HG02943 (cell line): ENCODE results near the gene SYNM.

ENCODE experiments used
- ATAC-seq: cut with Tn5 transposase; IDR thresholded peaks from one replicate; pipeline ENCODE4 v1.9.1; 2021; ENCODE audit warnings: mild to moderate bottlenecking, low read depth, moderate library complexity; ENCODE audit not compliant: unreplicated experiment

The SYNM gene

GRCh38 chr15:99135194-99135593, 30.3 kb downstream of the SYNM start:
- ATAC-seq, result peak; percentile 76

- ATAC-seq, result no peak
Observed at GRCh38 chr15:99137111-99137546, 32.2 kb downstream of the SYNM start.

GRCh38 chr15:99137877-99138276, 33.0 kb downstream of the SYNM start:
- ATAC-seq, result no peak

DNA sequence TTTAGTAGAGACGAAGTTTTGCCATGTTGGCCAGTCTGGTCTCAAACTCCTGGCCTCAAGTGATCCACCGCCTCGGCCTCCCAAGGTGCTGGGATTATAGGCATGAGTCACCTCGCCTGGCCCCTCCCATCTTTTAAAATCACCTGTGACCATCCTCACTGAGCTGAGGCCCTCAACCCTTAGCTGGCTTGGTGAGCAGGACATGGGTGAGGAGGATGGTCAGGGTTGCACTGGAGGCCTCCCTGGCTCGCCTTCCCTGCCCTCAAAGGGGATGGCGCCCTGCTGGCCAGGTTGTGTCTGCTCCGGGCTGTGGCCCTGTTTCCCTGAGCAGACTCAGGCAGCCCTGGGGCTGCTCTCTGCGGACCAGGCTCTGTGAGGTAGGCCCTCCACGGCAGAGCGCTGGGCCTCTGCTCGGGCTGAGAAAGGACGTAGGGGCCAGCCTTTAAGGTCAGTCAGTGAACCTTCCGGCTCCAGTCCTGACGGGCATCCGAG, 33.7 kb downstream of the SYNM start:
- ATAC-seq, result no peak

DNA sequence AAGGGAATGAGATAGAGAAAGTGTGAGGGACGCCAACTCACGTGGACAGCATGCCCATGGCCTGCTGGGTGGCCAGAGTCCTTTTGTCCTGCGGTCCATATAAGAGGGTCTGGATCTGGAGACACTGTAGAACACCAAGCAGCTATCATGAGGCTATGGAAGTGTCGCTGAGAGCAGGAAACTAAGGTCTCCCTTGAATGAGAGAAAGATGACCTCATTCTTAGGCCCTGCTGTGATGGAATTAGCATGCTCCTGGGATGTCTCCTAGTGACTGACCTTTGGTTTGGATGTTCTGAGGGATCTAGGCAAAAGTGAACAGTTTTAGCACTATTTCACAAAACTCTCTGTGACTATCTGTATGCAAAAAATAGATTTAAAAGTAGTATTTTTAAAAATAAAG, 34.4 kb downstream of the SYNM start:
- no peak for ATAC-seq

GRCh38 chr15:99140590-99140989, 35.7 kb downstream of the SYNM start:
- ATAC-seq, result no peak

DNA sequence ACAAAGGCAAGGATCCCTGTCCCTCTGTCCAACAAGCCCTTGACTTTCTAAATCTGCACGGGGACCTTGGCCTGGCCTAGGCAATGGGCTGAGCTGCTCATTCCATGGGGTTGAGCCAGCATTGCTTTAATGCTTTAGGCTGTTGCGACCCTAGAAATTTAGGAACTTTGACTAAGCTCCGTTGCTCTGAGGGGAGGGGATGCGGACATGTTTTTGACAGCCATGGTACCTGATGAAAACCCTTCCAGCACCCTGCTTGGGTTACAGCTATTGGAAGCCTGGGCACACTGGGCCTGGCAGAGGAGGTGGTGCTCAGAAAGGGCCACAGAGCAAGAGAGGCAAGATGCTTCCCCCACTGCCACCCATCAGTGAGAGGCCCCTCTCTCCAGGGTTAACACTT, 37.1 kb downstream of the SYNM start:
- ATAC-seq, result no peak

DNA sequence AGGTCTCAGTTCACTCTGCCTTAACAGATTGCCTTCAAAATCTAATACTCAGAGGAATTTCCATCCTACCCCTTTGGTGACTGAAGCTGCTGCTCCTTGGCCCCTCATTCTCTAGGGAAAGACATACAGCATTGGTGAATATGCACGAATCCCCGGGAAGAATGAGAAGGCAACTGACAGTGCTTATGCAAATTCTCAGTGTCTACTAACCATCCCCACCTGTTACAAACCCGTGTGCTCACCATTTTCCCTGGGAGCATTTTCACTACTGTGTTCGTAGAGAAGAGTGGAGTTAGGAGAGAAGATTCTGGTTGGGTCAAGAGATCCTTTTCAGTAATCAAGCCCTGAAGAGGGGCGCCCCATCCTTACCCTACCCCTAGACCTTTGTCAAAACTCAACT, 37.7 kb downstream of the SYNM start:
- no peak for ATAC-seq

DNA sequence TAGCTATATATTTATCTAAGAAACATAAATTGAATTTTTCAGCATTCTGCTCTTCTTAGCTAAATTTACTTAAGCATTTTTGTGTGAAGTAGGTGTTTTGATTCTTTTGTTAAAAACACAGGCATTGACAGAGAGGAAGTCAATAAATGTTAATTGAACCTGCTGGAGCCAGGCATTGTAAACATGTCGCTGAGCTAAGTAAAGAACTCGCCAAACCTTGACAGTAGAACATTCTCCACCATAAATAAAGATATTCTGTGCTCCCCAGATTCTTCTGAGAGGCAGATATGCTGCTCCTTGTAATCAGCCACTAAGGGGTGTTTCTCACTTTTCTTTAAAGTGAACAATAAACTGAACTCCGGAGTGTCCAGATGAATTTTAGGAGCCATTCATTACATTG, 38.4 kb downstream of the SYNM start:
- ATAC-seq, result no peak

- ATAC-seq, result no peak
Observed at GRCh38 chr15:99143655-99144610, 39.1 kb downstream of the SYNM start.

- ATAC-seq, result no peak
Observed at GRCh38 chr15:99145005-99145404, 40.1 kb downstream of the SYNM start.

DNA sequence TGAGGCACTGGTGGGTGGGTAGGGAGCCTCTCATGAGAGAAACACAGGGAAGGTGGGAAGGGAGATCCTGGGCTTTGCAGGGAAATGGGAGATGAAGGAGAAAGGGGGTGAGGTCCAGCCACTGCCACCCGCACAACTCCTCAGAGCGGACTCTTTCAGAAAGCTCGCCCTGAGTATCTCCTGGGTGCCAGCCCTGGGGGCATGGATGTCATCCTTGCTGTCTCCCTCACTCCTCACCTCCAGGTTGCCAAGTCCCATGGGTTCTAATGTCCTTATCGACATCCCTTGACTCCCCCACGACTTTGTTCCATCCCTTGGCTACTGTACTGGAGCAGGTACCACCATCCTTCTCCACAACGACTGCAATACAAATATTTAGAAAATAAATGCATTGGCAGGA, 40.9 kb downstream of the SYNM start:
- no peak for ATAC-seq

DNA sequence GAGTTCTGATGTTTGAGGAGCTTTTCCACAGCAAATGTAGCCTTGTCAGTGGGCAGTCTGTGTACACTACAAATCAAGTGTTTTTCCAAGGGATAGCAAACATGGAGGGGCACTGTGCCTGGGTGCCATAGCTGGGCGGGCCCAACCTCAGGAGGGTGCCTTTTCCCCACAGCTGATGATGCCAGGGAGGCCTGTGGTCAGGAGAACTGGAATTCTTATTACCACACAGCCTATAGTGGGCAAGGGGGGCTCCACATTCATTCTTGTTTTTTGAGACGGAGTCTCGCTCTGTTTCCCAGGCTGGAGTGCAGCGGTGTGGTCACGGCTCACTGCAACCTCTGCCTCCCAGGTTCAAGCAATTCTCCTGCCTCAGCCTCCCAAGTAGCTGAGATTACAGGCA, 41.8 kb downstream of the SYNM start:
- ATAC-seq, result no peak

DNA sequence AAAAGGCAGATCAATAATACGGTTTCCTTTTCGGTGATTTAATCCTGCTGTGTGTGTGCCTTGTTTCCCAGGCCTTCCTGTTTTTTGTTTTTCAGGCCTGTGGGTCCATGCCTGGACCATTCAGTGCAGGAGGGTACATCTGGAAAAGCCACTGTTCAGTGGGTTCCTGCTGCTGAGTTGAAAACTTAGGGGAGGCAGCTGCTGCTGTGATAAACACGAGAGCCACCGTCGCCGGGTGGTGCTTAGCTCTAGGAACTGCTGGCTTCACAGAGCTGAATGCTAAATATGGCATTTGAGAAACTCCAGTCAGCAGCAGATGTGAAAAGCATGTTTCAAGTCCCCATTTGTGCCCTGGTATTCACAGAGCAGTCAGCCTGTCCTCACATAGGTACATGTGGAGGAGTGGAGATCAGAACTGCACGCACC, 44.0 kb downstream of the SYNM start:
- ATAC-seq, result no peak

- no peak for ATAC-seq
Observed at GRCh38 chr15:99149366-99149765, 44.5 kb downstream of the SYNM start.

DNA sequence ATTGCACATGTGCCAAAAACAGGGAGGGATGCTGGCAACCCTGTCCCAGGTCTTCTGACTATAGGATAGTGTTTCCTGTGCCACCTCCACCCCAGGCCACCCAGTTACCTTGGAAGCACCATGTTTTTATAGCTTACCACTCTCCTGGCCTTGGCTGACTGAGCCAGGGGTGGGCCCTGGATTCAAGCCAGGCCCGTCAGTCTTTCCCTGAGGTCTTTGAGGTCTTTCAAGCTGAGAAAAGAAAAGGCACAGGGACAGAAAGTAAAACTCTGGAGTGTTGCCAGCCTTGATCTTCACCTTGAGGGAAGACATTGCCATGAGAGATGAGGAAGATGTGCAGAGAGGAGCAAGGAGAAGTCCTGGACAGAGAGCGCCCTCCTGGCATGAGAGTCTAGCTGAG, 46.3 kb downstream of the SYNM start:
- ATAC-seq, result no peak

- no peak for ATAC-seq
Observed at GRCh38 chr15:99153026-99153535, 48.2 kb downstream of the SYNM start.

DNA sequence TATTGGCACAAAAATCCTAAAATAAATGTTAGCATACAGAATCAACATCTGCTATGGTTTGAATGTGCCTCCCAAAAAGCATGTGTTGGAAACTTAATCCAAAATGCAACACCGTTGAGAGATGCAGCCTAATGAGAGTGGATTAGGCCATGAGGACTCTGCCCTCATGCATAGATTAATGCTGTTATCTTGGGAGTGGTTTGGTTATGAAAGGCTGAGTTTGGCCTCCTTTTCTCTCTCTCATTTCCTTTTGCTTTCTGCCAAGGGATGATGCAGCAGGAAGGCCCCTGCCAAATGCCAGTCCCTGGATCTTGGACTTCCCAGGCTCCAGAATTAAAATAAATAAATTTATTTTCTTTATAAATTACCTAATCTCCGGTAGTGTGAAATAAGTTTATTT, 49.4 kb downstream of the SYNM start:
- ATAC-seq, result no peak

- no peak for ATAC-seq
Observed at GRCh38 chr15:99155961-99156443, 51.1 kb downstream of the SYNM start.

DNA sequence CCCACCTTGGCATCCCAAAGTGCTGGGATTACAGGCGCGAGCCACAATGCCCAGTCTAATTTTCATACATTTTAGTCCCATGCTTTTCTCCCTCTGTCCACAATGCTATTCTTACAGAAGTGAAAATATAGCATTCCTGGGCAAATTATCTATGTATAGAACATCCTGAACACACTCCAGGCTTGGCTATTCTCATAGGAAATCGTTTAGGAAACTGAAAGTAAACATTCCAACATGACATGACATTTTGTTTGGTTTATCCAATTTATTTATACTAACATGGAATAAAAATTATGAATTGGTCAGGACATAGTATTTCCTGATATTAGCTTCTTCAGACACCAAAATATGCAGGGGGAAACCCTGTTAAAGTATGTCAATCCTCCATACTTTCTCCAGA, 52.6 kb downstream of the SYNM start:
- no peak for ATAC-seq

DNA sequence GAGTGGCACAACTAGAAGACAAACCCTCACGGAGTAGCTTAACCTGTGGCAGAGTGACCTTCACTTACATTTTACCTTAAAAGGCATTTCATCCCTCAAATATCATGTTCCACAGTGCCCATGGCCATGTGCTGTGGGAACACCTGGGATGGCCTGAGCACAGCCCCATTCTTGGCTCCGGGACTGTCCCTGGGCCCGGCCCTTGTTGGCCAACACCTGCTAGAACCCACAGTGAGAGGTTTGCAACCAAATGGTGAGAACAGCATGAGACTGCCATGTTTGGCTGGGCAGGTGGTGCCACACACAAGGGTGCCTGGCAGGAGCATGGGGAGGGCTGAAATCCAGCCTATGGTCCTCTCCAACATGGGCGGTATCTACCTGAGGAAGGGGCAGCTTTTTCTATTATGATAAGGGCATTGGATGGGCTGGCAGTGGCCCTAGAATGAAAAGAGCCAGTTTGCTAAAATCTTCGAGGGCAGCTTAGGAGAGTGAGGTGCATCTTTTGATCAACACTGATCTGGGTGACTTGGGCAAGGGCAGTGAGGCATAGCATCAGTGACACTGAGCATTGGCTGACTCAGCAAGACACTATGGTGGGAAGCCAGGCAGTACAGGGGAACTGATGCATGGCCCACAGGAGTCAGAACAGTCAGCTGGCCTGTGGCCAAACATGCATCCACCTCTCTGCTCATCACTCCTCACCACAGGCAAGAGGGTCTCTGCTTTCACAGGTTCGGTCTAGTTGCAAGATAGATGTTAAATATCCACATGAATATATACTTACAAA, 53.9 kb downstream of the SYNM start:
- ATAC-seq, result no peak
